ENCODE results near the gene RNF123. TPM values are rescaled to one million over a fixed set of nuclear protein-coding genes. Genes with fewer than 3 reads are reported as not detected.
A peak's percentile ranks its signal among the peaks of the same experiment; 100 is the strongest.

Gene RNF123
- total and polyA plus RNA-seq, 10 of the 15 experiments (the other 5 are each of a cell fraction or from before 2014, with no cell fraction given), result 4.2 to 31.5 (median 17.6) TPM

DNA sequence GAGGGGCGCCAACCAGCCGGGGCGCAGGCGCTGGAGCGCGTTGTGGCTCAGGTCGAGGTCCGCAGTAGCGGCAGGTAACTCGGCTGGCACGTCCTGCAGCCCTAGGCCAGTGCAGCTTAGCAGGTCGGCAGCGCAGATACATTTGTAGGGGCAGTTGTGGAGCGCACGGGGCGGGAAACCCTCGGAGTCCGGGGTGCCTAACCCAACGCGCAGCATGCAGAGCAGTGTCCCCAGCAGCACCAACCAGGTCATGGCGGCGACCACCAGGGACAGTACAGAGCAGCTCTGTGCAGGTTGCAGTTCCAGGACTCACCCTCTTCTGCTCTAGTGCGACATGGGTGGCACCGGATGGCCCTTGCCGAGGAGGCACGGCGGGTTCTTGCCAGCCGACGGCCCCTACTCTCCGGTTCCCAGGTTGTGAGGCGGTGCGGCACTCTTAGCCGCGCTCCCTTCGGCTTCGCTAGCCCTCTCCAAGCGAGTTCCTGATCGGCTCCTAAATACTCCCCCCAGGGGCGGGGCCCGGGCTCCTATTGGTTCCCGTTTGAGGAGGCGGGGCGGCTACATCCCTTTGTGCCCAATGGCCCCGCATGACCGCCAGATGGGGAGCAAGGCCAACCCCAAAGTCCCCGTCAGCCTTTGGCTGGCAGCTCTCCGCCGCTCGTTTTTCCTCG is 30.0 kb downstream of the RNF123 start, which contains the start of gene AMIGO3 (continued):
- no peak for TF ChIP-seq STAT1 (conservative IDR thresholded peaks at IDR 0.05)
- peak; percentile 68 for TF ChIP-seq NBN (IDR thresholded peaks at IDR 0.05)
- TF ChIP-seq ESRRA (IDR thresholded peaks at IDR 0.05; ENCODE audit: low read length), result 0 out of 2 replicates have a peak, but pooled peaks have one; percentile 13
- peak; percentile 1; the same call in 1 of the 2 replicates for TF ChIP-seq RUNX3 (IDR thresholded peaks at IDR 0.05; ENCODE audit: low read length)
- TF ChIP-seq, protein P1, sequence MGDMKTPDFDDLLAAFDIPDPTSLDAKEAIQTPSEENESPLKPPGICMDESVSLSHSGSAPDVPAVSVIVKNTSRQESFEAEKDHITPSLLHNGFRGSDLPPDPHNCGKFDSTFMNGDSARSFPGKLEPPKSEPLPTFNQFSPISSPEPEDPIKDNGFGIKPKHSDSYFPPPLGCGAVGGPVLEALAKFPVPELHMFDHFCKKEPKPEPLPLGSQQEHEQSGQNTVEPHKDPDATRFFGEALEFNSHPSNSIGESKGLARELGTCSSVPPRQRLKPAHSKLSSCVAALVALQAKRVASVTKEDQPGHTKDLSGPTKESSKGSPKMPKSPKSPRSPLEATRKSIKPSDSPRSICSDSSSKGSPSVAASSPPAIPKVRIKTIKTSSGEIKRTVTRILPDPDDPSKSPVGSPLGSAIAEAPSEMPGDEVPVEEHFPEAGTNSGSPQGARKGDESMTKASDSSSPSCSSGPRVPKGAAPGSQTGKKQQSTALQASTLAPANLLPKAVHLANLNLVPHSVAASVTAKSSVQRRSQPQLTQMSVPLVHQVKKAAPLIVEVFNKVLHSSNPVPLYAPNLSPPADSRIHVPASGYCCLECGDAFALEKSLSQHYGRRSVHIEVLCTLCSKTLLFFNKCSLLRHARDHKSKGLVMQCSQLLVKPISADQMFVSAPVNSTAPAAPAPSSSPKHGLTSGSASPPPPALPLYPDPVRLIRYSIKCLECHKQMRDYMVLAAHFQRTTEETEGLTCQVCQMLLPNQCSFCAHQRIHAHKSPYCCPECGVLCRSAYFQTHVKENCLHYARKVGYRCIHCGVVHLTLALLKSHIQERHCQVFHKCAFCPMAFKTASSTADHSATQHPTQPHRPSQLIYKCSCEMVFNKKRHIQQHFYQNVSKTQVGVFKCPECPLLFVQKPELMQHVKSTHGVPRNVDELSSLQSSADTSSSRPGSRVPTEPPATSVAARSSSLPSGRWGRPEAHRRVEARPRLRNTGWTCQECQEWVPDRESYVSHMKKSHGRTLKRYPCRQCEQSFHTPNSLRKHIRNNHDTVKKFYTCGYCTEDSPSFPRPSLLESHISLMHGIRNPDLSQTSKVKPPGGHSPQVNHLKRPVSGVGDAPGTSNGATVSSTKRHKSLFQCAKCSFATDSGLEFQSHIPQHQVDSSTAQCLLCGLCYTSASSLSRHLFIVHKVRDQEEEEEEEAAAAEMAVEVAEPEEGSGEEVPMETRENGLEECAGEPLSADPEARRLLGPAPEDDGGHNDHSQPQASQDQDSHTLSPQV (IDR thresholded peaks at IDR 0.05), result no peak
- TF ChIP-seq PAX5 (IDR thresholded peaks at IDR 0.05; ENCODE audit: borderline replicate concordance, low read depth, low read length), result no peak

- Histone ChIP-seq H4K20me1 (ENCODE audit: control insufficient read depth, insufficient read depth) (no peaks in the 10 kb centered on the region), H3K9ac (ENCODE audit: control insufficient read depth, insufficient read depth, low read length) (no peak overlapping the region), H3K4me2 (ENCODE audit: control insufficient read depth, insufficient read depth) (no peak overlapping the region), H3K9me3 (replicated peaks; ENCODE audit: control insufficient read depth, insufficient read depth, low read length) (no peaks in the 10 kb centered on the region; the same call in 2 of the 3 replicates), H3K4me1 (ENCODE audit: control insufficient read depth, insufficient read depth, low read length) (peaks cover 21% of the 10 kb centered on the region), H2AFZ (ENCODE audit: control insufficient read depth, low read depth, low read length) (no peak overlapping the region), H3K4me3 (no peak overlapping the region), H3K27me3 (replicated peaks in 1 of 2; ENCODE audit: control insufficient read depth in 2 of 2, insufficient read depth in 2 of 2, low read length in 1 of 2) (no peaks in the 10 kb centered on the region), H3K79me2 (ENCODE audit: control insufficient read depth, insufficient read depth, low read length) (peaks cover 20% of the 10 kb centered on the region), H3K27ac (ENCODE audit: control insufficient read depth, insufficient read depth) (no peak overlapping the region), H3K36me3 (ENCODE audit: control insufficient read depth in 2 of 2, insufficient read depth in 2 of 2, low read length in 1 of 2) (peaks cover 3 to 9% of the 10 kb centered on the region in 2 experiments; a peak in 3 of 4 replicates)
- intact Hi-C loops (cut with micrococcal nuclease; ENCODE audit: unreplicated experiment) (loop anchor here (5.0 kb wide), 2 partner anchors 66 to 116 kb away; partner anchors contain the start of gene IP6K1), in situ Hi-C loops (cut with MboI) (no loop called here)
- no peak for ATAC-seq
- BruUV-seq (replicated peaks), result no TSS peak
- FAIRE-seq, result no peak
- ChIA-PET POLR2A (interaction anchor here (0.6 kb wide), 1 partner anchor 351 kb away, joined by 3 read pairs; no protein-coding TSS in a partner anchor), RAD21 (ENCODE audit: unreplicated experiment) (interaction anchor here (0.5 kb wide), 1 partner anchor 254 kb away, joined by 4 read pairs; no protein-coding TSS in a partner anchor), SMC1A (ENCODE audit: uncharacterized antibody, unreplicated experiment) (no interaction called here), CTCF (interaction anchor here (1.3 to 1.9 kb wide), 2 partner anchors 118 to 183 kb away, joined by 4 to 8 read pairs; no protein-coding TSS in a partner anchor)
- 68% methylated on average over 4 of the region's 4 CpGs for WGBS (ENCODE audit: insufficient coverage, insufficient replicate concordance, low lambda C conversion rate, missing lambda C conversion rate)
- DNase-seq (ENCODE audit: low read depth, low spot score), result no peak
- no peak for TF ChIP-seq NFIC (IDR thresholded peaks at IDR 0.05; ENCODE audit: low read depth, low read length)
- TF ChIP-seq TCF7 (IDR thresholded peaks at IDR 0.05; ENCODE audit: borderline replicate concordance), result no peak
- TF ChIP-seq GATAD2B (conservative IDR thresholded peaks at IDR 0.05; ENCODE audit: low read depth), result no peak
- no peak for TF ChIP-seq PML (IDR thresholded peaks at IDR 0.05; ENCODE audit: low read length)
- TF ChIP-seq, protein P2, sequence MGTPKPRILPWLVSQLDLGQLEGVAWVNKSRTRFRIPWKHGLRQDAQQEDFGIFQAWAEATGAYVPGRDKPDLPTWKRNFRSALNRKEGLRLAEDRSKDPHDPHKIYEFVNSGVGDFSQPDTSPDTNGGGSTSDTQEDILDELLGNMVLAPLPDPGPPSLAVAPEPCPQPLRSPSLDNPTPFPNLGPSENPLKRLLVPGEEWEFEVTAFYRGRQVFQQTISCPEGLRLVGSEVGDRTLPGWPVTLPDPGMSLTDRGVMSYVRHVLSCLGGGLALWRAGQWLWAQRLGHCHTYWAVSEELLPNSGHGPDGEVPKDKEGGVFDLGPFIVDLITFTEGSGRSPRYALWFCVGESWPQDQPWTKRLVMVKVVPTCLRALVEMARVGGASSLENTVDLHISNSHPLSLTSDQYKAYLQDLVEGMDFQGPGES (IDR thresholded peaks at IDR 0.05), result no peak
- TF ChIP-seq, protein P3, sequence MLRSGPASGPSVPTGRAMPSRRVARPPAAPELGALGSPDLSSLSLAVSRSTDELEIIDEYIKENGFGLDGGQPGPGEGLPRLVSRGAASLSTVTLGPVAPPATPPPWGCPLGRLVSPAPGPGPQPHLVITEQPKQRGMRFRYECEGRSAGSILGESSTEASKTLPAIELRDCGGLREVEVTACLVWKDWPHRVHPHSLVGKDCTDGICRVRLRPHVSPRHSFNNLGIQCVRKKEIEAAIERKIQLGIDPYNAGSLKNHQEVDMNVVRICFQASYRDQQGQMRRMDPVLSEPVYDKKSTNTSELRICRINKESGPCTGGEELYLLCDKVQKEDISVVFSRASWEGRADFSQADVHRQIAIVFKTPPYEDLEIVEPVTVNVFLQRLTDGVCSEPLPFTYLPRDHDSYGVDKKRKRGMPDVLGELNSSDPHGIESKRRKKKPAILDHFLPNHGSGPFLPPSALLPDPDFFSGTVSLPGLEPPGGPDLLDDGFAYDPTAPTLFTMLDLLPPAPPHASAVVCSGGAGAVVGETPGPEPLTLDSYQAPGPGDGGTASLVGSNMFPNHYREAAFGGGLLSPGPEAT (IDR thresholded peaks at IDR 0.05; ENCODE audit: low read depth), result no peak
- no peak for TF ChIP-seq TBL1XR1 (IDR thresholded peaks at IDR 0.05; ENCODE audit: low read depth, low read length)
- TF ChIP-seq ZNF24 (IDR thresholded peaks at IDR 0.05), result no peak
- TF ChIP-seq GABPA (IDR thresholded peaks at IDR 0.05; ENCODE audit: low read depth), result no peak
Measured at GRCh38 chr3:49720855-49721595, 31.7 kb downstream of the RNF123 start.
